Stomach (tissue), 4 donors: ENCODE results near the gene PLAAT3.

Source experiments
- POLR2A ChIP-seq, 4 donors: fragments of 450-650 bp; IDR thresholded peaks; one replicate each; pipeline ENCODE4 v1.6.1; 2016; ENCODE audit warnings: antibody characterized with exemption in 4 of 4, control low read depth in 2 of 4, mild to moderate bottlenecking in 1 of 4, moderate library complexity in 1 of 4
- POLR2AphosphoS5 ChIP-seq, 3 donors: sonication (generic); formaldehyde crosslinking; IDR thresholded peaks; one replicate each; pipeline ENCODE4 v1.6.1; 2016; ENCODE audit warnings: antibody characterized with exemption in 3 of 3

DNA sequence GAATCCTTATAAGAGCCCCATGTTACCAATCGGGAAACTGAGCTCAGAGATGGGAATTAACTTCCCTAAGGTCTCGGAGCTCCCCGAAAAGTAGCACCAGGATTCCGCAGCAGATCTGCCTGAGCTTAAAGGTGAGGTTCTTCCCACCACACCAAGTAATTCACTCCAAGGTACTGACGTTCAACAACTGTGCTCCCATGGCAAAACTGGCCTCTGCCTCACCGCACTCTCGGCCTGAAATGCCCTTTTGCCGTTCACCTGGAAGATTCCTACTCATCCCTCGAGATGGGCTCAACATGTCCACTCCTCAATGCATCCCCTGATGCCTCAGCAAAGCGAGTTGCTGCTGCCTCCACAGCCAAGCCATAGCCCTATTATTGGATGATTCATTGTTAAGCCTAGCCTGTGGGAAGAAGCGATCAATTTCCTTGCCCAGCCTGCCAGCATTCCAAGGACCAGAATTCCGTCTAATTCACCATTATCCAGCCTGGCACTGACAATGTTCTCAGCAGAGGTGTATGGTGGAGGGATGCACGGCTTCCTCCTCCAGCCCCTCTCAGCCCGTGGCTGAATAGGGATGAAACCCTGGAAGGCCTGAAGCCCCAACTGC is 4.2 kb downstream of the PLAAT3 start:
- no peak for TF ChIP-seq POLR2A (IDR thresholded peaks at IDR 0.05)
- TF ChIP-seq POLR2AphosphoS5 (IDR thresholded peaks at IDR 0.05): no peak
